ENCODE measurements around the gene NEK9.

Gene NEK9

GRCh38 chr14:75032939-75033338 is 93.9 kb downstream of the NEK9 start:
- DNase-seq (ENCODE audit: low spot score): no peak

GRCh38 chr14:75030147-75030546 is 96.7 kb downstream of the NEK9 start:
- DNase-seq (ENCODE audit: low spot score): no peak

All from CD4-positive, alpha-beta T cell treated with Interleukin-15 for 4 hours (primary cell).